AG04450 (cell line): ENCODE data around the gene HBA1. TPM values are rescaled to one million over a fixed set of nuclear protein-coding genes. Genes with fewer than 3 reads are reported as not detected.
"Not testable (repeated sequence)": the region's sequence is repeated elsewhere in the genome, so short reads cannot be mapped to it uniquely, and the experiment has no call there.

Experiments
- CTCF ChIA-PET: fragments of 300-600, 350-600 bp; formaldehyde crosslinking; extraction: SDS; loops from one replicate; lab custom pipeline; 2022; ENCODE audit warnings: antibody characterized with exemption, inconsistent platforms; lab: Charles Lee
- POLR2A ChIA-PET: fragments of 350-600 bp; formaldehyde crosslinking; extraction: SDS; loops from one replicate; lab custom pipeline; 2021; ENCODE audit warnings: antibody characterized with exemption, inconsistent platforms; lab: Yijun Ruan, JAX
- DNase-seq: peaks from one replicate; pipeline ENCODE4 v3.0.0-alpha.2; 2011; ENCODE audit warnings: low read depth, low spot score
- H3K27ac ChIP-seq: one replicate; pipeline ENCODE4 v1.5.1; 2012; ENCODE audit warnings: low read depth, low read length, control low read depth
- H3K27me3 ChIP-seq: one replicate; pipeline ENCODE4 v1.6.0; 2012; ENCODE audit warnings: low read length; ENCODE audit not compliant: control insufficient read depth, insufficient read depth
- H3K4me3 ChIP-seq: 2 replicates; pipeline ENCODE4 v1.5.1; 2011; ENCODE audit warnings: mild to moderate bottlenecking, low read depth, low read length, control low read depth
- H3K9me3 ChIP-seq: 2 replicates; pipeline ENCODE4 v1.5.1; 2012; ENCODE audit warnings: low read length; ENCODE audit not compliant: control insufficient read depth, insufficient read depth
- CTCF ChIP-seq: IDR thresholded peaks from 2 replicates; pipeline ENCODE4 v1.5.1; 2011; ENCODE audit warnings: low read depth, low read length, control low read depth, inconsistent platforms
- polyA plus RNA-seq: library from polyadenylated mRNA; depleted of rRNA; stranded (reverse); fragments of >200 nt; gene quantifications from 2 replicates; pipeline ENCODE4 v1.2.3, GENCODE V29; 2011

The HBA1 gene
- polyA plus RNA-seq, 1 experiment, result not detected

GRCh38 chr16:162271-162991, 14.0 kb upstream of the HBA1 start:
- no peak for TF ChIP-seq CTCF
- Histone ChIP-seq H3K27ac (no peak overlapping the region), H3K27me3 (peaks cover 36% of the 10 kb centered on the region), H3K4me3 (no peak overlapping the region), H3K9me3 (no peaks in the 10 kb centered on the region; the same call in 1 of the 2 replicates)
- ChIA-PET CTCF (no interaction called here), POLR2A (no interaction called here)
- no peak for DNase-seq

- DNase-seq, H3K27ac ChIP-seq, POLR2A ChIA-PET, H3K9me3 ChIP-seq, CTCF ChIA-PET, H3K4me3 ChIP-seq: not testable (repeated sequence)
- H3K27me3 ChIP-seq, result peaks cover 43% of the 10 kb centered on the region
Measured at GRCh38 chr16:163139-163538, 13.3 kb upstream of the HBA1 start.

- DNase-seq, CTCF ChIA-PET, POLR2A ChIA-PET, H3K4me3 ChIP-seq, H3K27ac ChIP-seq, H3K9me3 ChIP-seq: not testable (repeated sequence)
- H3K27me3 ChIP-seq, result peaks cover 49% of the 10 kb centered on the region
Measured at GRCh38 chr16:163696-164095, 12.8 kb upstream of the HBA1 start.

GRCh38 chr16:164134-164823, 12.2 kb upstream of the HBA1 start:
- CTCF ChIA-PET, POLR2A ChIA-PET, H3K4me3 ChIP-seq, H3K9me3 ChIP-seq, DNase-seq, H3K27ac ChIP-seq: not testable (repeated sequence)
- H3K27me3 ChIP-seq, result peaks cover 51% of the 10 kb centered on the region

GRCh38 chr16:164827-165538, 11.5 kb upstream of the HBA1 start:
- no peak for TF ChIP-seq CTCF
- DNase-seq, result no peak
- CTCF ChIA-PET, result no interaction called here
- H3K4me3 ChIP-seq, result no peak overlapping the region
- no peak overlapping the region for H3K27ac ChIP-seq
- H3K9me3 ChIP-seq, result no peaks in the 10 kb centered on the region; the same call in 1 of the 2 replicates
- POLR2A ChIA-PET, result no interaction called here
- H3K27me3 ChIP-seq, result peaks cover 51% of the 10 kb centered on the region

GRCh38 chr16:165539-166374, 10.7 kb upstream of the HBA1 start, which contains the start of gene HBM:
Gene HBM (plus strand): TSS chr16:165978. CDS start chr16:165998, 20 bp downstream.
- Histone ChIP-seq H3K4me3 (no peak within 1 kb of the TSS), H3K27ac (no peak within 1 kb of the TSS), H3K9me3 (no peaks in the 10 kb centered on the region; the same call in 1 of the 2 replicates), H3K27me3 (peaks cover 51% of the 10 kb centered on the region)
- CTCF ChIA-PET, result no interaction called here
- no peak for DNase-seq
- POLR2A ChIA-PET, result no interaction called here
- no peak for TF ChIP-seq CTCF
